ENCODE data around the gene ZFP36.

GRCh38 chr19:39389631-39390414 is 16.8 kb upstream of the ZFP36 start:
- TF ChIP-seq, protein P1, sequence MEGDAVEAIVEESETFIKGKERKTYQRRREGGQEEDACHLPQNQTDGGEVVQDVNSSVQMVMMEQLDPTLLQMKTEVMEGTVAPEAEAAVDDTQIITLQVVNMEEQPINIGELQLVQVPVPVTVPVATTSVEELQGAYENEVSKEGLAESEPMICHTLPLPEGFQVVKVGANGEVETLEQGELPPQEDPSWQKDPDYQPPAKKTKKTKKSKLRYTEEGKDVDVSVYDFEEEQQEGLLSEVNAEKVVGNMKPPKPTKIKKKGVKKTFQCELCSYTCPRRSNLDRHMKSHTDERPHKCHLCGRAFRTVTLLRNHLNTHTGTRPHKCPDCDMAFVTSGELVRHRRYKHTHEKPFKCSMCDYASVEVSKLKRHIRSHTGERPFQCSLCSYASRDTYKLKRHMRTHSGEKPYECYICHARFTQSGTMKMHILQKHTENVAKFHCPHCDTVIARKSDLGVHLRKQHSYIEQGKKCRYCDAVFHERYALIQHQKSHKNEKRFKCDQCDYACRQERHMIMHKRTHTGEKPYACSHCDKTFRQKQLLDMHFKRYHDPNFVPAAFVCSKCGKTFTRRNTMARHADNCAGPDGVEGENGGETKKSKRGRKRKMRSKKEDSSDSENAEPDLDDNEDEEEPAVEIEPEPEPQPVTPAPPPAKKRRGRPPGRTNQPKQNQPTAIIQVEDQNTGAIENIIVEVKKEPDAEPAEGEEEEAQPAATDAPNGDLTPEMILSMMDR (IDR thresholded peaks at IDR 0.05) = no peak
- no peak for TF ChIP-seq POLR2A (IDR thresholded peaks at IDR 0.05)
